Esophagus squamous epithelium (tissue), 4 donors: Measurements from ENCODE around the gene EMC8.

Experiments
- POLR2A ChIP-seq, 4 donors: fragments of 450-650 bp; IDR thresholded peaks; one replicate each; pipeline ENCODE4 v1.6.1; 2017; ENCODE audit warnings: antibody characterized with exemption in 4 of 4, mild to moderate bottlenecking in 4 of 4, moderate library complexity in 3 of 4
- TF ChIP-seq, protein P1 (sequence below), 6 experiments: fragments of 450-650 bp in 4 of 6; fragments of 200-600 bp in 2 of 6; sonication (generic) in 2 of 6; IDR thresholded peaks; one replicate each; pipeline ENCODE4 v1.5.1; 2016 to 2019; ENCODE audit warnings: antibody characterized with exemption in 6 of 6, mild to moderate bottlenecking in 4 of 6, moderate library complexity in 4 of 6

DNA sequence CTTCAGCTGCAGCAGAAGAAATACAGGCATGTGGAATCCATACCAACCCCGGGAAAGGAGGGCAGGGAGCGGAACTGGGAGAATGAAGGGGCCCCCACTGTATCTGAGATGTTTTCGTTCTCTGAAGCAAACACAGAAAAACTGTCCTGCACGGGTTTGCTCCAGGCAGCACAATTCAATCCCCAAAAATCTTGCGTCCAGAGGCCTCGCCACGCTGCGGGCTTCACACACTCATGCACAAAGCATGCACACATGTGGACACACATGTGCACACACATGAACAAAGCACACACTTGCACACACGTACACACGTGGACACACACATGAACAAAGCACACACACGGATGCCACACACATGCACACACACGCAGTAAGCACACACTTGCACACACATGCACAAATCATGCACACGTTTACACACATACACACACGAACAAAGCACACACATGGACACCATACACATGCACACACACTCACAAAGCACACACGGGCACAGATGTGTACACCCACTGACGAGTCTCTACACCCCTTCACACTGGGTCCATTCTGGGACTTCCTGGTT is 27.4 kb upstream of the EMC8 start:
- TF ChIP-seq, protein P1, sequence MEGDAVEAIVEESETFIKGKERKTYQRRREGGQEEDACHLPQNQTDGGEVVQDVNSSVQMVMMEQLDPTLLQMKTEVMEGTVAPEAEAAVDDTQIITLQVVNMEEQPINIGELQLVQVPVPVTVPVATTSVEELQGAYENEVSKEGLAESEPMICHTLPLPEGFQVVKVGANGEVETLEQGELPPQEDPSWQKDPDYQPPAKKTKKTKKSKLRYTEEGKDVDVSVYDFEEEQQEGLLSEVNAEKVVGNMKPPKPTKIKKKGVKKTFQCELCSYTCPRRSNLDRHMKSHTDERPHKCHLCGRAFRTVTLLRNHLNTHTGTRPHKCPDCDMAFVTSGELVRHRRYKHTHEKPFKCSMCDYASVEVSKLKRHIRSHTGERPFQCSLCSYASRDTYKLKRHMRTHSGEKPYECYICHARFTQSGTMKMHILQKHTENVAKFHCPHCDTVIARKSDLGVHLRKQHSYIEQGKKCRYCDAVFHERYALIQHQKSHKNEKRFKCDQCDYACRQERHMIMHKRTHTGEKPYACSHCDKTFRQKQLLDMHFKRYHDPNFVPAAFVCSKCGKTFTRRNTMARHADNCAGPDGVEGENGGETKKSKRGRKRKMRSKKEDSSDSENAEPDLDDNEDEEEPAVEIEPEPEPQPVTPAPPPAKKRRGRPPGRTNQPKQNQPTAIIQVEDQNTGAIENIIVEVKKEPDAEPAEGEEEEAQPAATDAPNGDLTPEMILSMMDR (IDR thresholded peaks at IDR 0.05), result no peak
- TF ChIP-seq POLR2A (IDR thresholded peaks at IDR 0.05), result no peak
